GM12892 (cell line): ENCODE results near the gene RFPL1. TPM values are rescaled to one million over a fixed set of nuclear protein-coding genes. Genes with fewer than 3 reads are reported as not detected.
"Not testable (repeated sequence)": the region's sequence is repeated elsewhere in the genome, so short reads cannot be mapped to it uniquely, and the experiment has no call there.

Experiments used
- DNase-seq: peaks from one replicate; pipeline ENCODE4 v3.0.0; 2011; ENCODE audit not compliant: insufficient read length
- FAIRE-seq: peaks from 2 replicates; lab custom pipeline; 2011; peaks lifted over from hg19 to GRCh38; lab: Jason Lieb, UNC
- POLR2A ChIP-seq: IDR thresholded peaks from 2 replicates; pipeline ENCODE4 v1.6.1; 2011; ENCODE audit warnings: low read depth, low read length, control low read depth
- POLR2AphosphoS5 ChIP-seq: IDR thresholded peaks from 2 replicates; pipeline ENCODE4 v1.6.1; 2011; ENCODE audit warnings: low read depth, low read length, control low read depth
- TAF1 ChIP-seq: IDR thresholded peaks from 2 replicates; pipeline ENCODE4 v1.6.1; 2011; ENCODE audit warnings: low read depth, mild to moderate bottlenecking, control low read depth, low read length, borderline replicate concordance
- polyA plus RNA-seq: library from polyadenylated mRNA; unstranded; fragments of >200 nt; gene quantifications from one replicate; pipeline ENCODE4 v1.2.1, GENCODE V29; 2012; ENCODE audit warnings: missing spikeins, inconsistent platforms; ENCODE audit not compliant: missing spikeins

The RFPL1 gene
- not detected for polyA plus RNA-seq

GRCh38 chr22:29438283-29438682, at the start of gene RFPL1:
RFPL1 (plus strand) TSS chr22:29438583.
- not testable (repeated sequence) for DNase-seq, FAIRE-seq

GRCh38 chr22:29388759-29389090, 49.7 kb upstream of the RFPL1 start:
- DNase-seq, result no peak
- TF ChIP-seq POLR2AphosphoS5 (no peak), TAF1 (no peak), POLR2A (no peak)
- FAIRE-seq, result no peak

GRCh38 chr22:29390270-29390669, 48.1 kb upstream of the RFPL1 start:
- TF ChIP-seq POLR2A, result no peak
- TF ChIP-seq POLR2AphosphoS5, result no peak
- TF ChIP-seq TAF1, result no peak
- DNase-seq (no peak), FAIRE-seq (no peak)

GRCh38 chr22:29391546-29391945, 46.8 kb upstream of the RFPL1 start:
- TF ChIP-seq POLR2AphosphoS5, result no peak
- TF ChIP-seq TAF1, result no peak
- TF ChIP-seq POLR2A, result no peak
- FAIRE-seq, result no peak
- DNase-seq, result no peak

- DNase-seq (no peak), FAIRE-seq (no peak)
- TF ChIP-seq POLR2A, result no peak
- TF ChIP-seq TAF1, result no peak
- TF ChIP-seq POLR2AphosphoS5, result no peak
These were observed 45.3 kb upstream of the RFPL1 start for GRCh38 chr22:29393019-29393608.

GRCh38 chr22:29394931-29395581, 43.3 kb upstream of the RFPL1 start:
- DNase-seq (peak; percentile 62), FAIRE-seq (peak; percentile 78)
- TF ChIP-seq TAF1 (no peak), POLR2AphosphoS5 (no peak), POLR2A (no peak)

- DNase-seq, result no peak
- no peak for FAIRE-seq
- TF ChIP-seq TAF1 (no peak), POLR2A (no peak), POLR2AphosphoS5 (no peak)
These were observed 42.3 kb upstream of the RFPL1 start for GRCh38 chr22:29396126-29396525.

- TF ChIP-seq POLR2AphosphoS5 (no peak), POLR2A (no peak), TAF1 (no peak)
- FAIRE-seq (no peak), DNase-seq (no peak)
These were observed 40.6 kb upstream of the RFPL1 start for GRCh38 chr22:29397791-29398190.

GRCh38 chr22:29400576-29400975, 37.8 kb upstream of the RFPL1 start:
- DNase-seq, result no peak
- no peak for FAIRE-seq
- no peak for TF ChIP-seq POLR2A
- no peak for TF ChIP-seq POLR2AphosphoS5

- not testable (repeated sequence) for FAIRE-seq, DNase-seq
These were observed 36.8 kb upstream of the RFPL1 start for GRCh38 chr22:29401538-29401937.

- no peak for TF ChIP-seq TAF1
- FAIRE-seq, result no peak
- DNase-seq, result no peak
These were observed 29.4 kb upstream of the RFPL1 start for GRCh38 chr22:29408940-29409339.

- peak; percentile 96 for FAIRE-seq
- DNase-seq, result not testable (repeated sequence)
These were observed 26.7 kb upstream of the RFPL1 start for GRCh38 chr22:29411569-29412211.

GRCh38 chr22:29412772-29413171, 25.6 kb upstream of the RFPL1 start:
- not testable (repeated sequence) for DNase-seq
- peak; percentile 98 for FAIRE-seq

- peak; percentile 89 for FAIRE-seq
These were observed 23.3 kb upstream of the RFPL1 start for GRCh38 chr22:29414951-29415591.

GRCh38 chr22:29418704-29419103, 19.7 kb upstream of the RFPL1 start:
- FAIRE-seq, DNase-seq: not testable (repeated sequence)

More at GRCh38 chr22:29414951-29415591, 23.3 kb upstream of the RFPL1 start:
- not testable (repeated sequence) for DNase-seq
